ENCODE results near the gene TROAP. TPM values are rescaled to one million over a fixed set of nuclear protein-coding genes. Genes with fewer than 3 reads are reported as not detected.
"Not testable (repeated sequence)": the region's sequence is repeated elsewhere in the genome, so short reads cannot be mapped to it uniquely, and the experiment has no call there.

TROAP gene
- total RNA-seq, 8 experiments from 2014 or later: 0.61 to 43.1 (median 2.8) TPM

DNA sequence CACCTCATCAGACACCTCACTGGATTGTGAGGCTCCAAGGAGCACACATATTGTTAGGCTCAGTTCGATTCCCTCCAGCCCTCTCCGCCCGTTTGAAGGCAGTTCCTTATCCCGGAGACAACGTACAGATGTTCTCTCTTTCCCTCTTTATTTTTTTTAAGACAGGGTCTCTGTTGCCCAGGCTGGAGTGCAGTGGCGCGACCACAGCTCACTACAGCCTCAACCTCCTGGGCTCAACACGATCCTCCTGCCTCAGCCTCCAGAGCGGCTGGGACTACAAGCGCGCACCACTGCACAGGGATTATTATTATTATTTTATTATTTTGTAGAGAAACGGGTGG, 718 bp upstream of the TROAP start:
- ATAC-seq (replicated peaks in 6 of 8): no peak
- no peak overlapping the region for H3K27ac ChIP-seq
- H3K4me3 ChIP-seq: peak overlapping the region; percentile 63 to 90 (median 68)
- H3K4me1 ChIP-seq (replicated peaks in 1 of 2): peaks cover 3 to 4% of the 10 kb centered on the region in 2 donors
- in situ Hi-C loops (cut with MboI; ENCODE audit: low pct_unique_long_range_greater_than_20kb in 2 of 9, low sequenced_read_pairs in 9 of 9, unreplicated experiment in 9 of 9): no loop called here
- WGBS, 10 experiments: 0 to 55% (median 25%) methylated on average over 1 to 11 of the region's 12 CpGs; no CpG with 5 or more reads in 3 of the 10 experiments

DNA sequence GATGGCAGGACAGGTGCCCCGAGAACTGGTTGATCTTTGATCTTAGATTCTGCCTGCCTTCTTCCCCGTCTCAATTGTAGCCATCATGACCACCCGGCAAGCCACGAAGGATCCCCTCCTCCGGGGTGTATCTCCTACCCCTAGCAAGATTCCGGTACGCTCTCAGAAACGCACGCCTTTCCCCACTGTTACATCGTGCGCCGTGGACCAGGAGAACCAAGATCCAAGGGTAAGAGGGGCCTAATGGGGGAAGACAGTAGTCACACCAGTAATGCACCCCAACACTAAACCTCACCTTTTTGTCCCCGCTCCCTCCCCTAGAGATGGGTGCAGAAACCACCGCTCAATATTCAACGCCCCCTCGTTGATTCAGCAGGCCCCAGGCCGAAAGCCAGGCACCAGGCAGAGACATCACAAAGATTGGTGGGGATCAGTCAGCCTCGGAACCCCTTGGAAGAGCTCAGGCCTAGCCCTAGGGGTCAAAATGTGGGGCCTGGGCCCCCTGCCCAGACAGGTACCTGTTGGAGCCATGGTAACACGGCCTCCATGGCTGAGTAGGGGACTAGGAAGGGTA, 556 bp downstream of the TROAP start:
- no peak overlapping the region for H3K27ac ChIP-seq
- WGBS, 10 experiments: 0 to 11% (median 0%) methylated on average over 1 to 14 of the region's 19 CpGs; no CpG with 5 or more reads in 3 of the 10 experiments
- in situ Hi-C loops (cut with MboI; ENCODE audit: low pct_unique_long_range_greater_than_20kb in 2 of 9, low sequenced_read_pairs in 9 of 9, unreplicated experiment in 9 of 9): no loop called here
- H3K4me3 ChIP-seq: peak overlapping the region; percentile 32 to 90 (median 43)
- peaks cover 3 to 4% of the 10 kb centered on the region in 2 donors for H3K4me1 ChIP-seq (replicated peaks in 1 of 2)
- ATAC-seq (replicated peaks in 6 of 8): no peak

DNA sequence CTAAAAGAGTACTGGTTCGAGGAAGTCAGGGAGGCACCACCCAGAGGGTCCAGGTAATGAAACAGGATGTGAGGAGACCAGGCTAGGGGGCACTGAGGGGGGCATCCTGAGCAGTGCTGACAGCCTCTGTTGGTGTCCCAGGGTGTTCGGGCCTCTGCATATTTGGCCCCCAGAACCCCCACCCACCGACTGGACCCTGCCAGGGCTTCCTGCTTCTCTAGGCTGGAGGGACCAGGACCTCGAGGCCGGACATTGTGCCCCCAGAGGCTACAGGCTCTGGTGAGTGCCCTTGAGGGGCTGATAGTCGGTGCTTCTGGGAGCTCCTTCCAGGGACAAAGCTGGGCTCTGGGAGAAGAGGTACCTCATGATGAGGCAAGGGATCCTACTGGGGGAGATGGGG, 2.6 kb downstream of the TROAP start:
- peaks cover 3 to 4% of the 10 kb centered on the region in 2 donors for H3K4me1 ChIP-seq (replicated peaks in 1 of 2)
- H3K4me3 ChIP-seq: no peak overlapping the region
- in situ Hi-C loops (cut with MboI; ENCODE audit: low pct_unique_long_range_greater_than_20kb in 2 of 9, low sequenced_read_pairs in 9 of 9, unreplicated experiment in 9 of 9): no loop called here
- no peak for ATAC-seq (replicated peaks in 6 of 8)
- no peak overlapping the region for H3K27ac ChIP-seq
- 80 to 100% (median 90%) methylated on average over 1 to 4 of the region's 6 CpGs; no CpG with 5 or more reads in 4 of the 10 experiments for WGBS, 10 experiments

DNA sequence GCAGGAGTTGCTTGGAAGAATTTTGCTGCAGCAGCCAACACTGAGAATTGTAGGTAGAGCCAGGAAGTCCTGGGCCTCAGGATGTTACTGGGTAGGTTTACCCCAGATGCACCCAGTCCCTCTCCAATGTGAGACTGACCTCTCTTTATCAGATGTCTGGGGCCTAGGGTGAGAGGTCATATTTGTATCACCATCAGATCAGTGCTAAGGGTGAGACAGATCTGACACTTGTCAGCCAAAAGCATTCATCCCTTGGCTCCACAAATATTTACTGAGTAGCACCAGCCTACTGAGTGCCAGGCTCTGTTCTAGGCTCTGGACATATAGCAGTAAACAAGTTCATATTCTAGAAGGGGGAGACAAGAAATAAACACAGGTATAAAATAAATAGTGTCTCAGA, 4.3 kb downstream of the TROAP start:
- H3K27ac ChIP-seq: no peak overlapping the region
- no peak for ATAC-seq (replicated peaks in 6 of 8)
- H3K4me1 ChIP-seq (replicated peaks in 1 of 2): peaks cover 3 to 7% of the 10 kb centered on the region in 2 donors
- in situ Hi-C loops (cut with MboI; ENCODE audit: low pct_unique_long_range_greater_than_20kb in 2 of 9, low sequenced_read_pairs in 9 of 9, unreplicated experiment in 9 of 9): no loop called here
- H3K4me3 ChIP-seq: no peak overlapping the region

DNA sequence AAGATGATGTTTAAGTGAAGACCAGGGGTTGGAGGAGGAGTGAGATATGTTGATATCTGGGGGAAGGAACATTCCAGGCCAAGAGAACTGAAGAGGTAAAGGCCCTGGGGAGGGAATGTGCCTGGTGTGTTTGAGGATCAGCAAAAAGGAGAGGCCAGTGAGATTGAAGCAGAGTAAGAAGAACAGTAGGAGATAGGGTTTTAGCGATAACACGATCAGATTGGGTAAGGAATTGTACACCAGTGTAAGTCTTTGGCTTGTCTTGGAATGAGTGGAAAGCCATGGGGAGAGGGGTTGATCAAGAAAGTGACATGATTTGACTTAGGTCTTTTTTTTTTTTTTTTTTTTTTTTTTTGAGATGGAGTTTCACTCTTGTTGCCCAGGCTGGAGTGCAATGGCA, 4.8 kb downstream of the TROAP start:
- no peak overlapping the region for H3K27ac ChIP-seq
- 82 to 100% (median 100%) methylated on average over 1 to 2 of the region's 2 CpGs; no CpG with 5 or more reads in 4 of the 10 experiments for WGBS, 10 experiments
- H3K4me3 ChIP-seq: no peak overlapping the region
- ATAC-seq (replicated peaks in 6 of 8): no peak
- peaks cover 3 to 7% of the 10 kb centered on the region in 2 donors for H3K4me1 ChIP-seq (replicated peaks in 1 of 2)
- in situ Hi-C loops (cut with MboI; ENCODE audit: low pct_unique_long_range_greater_than_20kb in 2 of 9, low sequenced_read_pairs in 9 of 9, unreplicated experiment in 9 of 9): no loop called here

DNA sequence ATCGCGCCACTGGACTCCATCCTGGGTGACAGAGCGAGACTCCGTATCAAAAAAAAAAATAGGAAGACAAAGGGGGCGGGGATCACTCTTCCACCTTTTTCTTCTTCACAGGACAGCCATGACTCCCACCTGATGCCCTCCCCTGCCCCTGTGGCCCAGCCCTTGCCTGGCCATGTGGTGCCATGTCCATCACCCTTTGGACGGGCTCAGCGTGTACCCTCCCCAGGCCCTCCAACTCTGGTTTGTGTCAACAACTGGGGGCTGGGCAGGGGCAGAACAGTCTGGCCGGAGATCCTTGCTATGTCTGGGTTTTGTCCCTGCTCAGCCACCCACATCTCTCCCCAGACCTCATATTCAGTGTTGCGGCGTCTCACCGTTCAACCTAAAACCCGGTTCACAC, 5.8 kb downstream of the TROAP start:
- H3K4me1 ChIP-seq (replicated peaks in 1 of 2): peaks cover 3 to 7% of the 10 kb centered on the region in 2 donors
- no peak overlapping the region for H3K4me3 ChIP-seq
- in situ Hi-C loops (cut with MboI; ENCODE audit: low pct_unique_long_range_greater_than_20kb in 2 of 9, low sequenced_read_pairs in 9 of 9, unreplicated experiment in 9 of 9): no loop called here
- 83 to 100% (median 100%) methylated on average over 1 to 3 of the region's 12 CpGs; no CpG with 5 or more reads in 5 of the 10 experiments for WGBS, 10 experiments
- no peak for ATAC-seq (replicated peaks in 6 of 8)
- no peak overlapping the region for H3K27ac ChIP-seq

DNA sequence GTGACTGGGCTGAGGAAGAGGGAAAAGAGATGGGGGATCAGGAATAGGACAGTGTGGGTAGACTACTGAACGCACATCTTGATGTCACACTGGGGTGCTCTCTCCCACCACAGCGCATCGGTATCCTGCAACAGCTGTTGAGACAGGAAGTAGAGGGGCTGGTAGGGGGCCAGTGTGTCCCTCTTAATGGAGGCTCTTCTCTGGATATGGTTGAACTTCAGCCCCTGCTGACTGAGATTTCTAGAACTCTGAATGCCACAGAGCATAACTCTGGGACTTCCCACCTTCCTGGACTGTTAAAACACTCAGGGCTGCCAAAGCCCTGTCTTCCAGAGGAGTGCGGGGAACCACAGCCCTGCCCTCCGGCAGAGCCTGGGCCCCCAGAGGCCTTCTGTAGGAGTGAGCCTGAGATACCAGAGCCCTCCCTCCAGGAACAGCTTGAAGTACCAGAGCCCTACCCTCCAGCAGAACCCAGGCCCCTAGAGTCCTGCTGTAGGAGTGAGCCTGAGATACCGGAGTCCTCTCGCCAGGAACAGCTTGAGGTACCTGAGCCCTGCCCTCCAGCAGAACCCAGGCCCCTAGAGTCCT, 7.1 kb downstream of the TROAP start:
- Histone ChIP-seq H3K4me1 (replicated peaks in 1 of 2) (peaks cover 3 to 7% of the 10 kb centered on the region in 2 donors), H3K27ac (no peak overlapping the region), H3K4me3 (no peak overlapping the region)
- no peak for ATAC-seq (replicated peaks in 6 of 8)
- in situ Hi-C loops (cut with MboI; ENCODE audit: low pct_unique_long_range_greater_than_20kb in 2 of 9, low sequenced_read_pairs in 9 of 9, unreplicated experiment in 9 of 9): no loop called here
- WGBS, 10 experiments: 92 to 100% (median 96%) methylated on average over 1 to 4 of the region's 7 CpGs; no CpG with 5 or more reads in 5 of the 10 experiments

DNA sequence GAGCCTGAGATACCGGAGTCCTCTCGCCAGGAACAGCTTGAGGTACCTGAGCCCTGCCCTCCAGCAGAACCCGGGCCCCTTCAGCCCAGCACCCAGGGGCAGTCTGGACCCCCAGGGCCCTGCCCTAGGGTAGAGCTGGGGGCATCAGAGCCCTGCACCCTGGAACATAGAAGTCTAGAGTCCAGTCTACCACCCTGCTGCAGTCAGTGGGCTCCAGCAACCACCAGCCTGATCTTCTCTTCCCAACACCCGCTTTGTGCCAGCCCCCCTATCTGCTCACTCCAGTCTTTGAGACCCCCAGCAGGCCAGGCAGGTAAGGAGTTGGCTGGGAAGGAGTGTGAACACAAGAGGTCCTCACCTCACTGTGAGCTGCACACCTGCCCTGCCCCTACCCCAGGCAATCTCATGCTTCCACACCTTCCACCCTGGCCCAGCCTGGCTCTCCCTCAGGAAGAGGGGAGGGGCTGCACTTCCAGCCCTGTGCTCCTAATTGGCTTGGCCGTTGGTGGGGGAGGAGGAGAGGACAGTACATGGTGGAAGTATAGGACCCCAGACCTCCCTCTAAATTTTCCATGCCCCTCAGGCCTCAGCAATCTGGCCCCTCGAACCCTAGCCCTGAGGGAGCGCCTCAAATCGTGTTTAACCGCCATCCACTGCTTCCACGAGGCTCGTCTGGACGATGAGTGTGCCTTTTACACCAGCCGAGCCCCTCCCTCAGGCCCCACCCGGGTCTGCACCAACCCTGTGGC, 7.8 kb downstream of the TROAP start:
- H3K27ac ChIP-seq: no peak overlapping the region
- no peak for ATAC-seq (replicated peaks in 6 of 8)
- 33 to 100% (median 73%) methylated on average over 1 to 4 of the region's 14 CpGs; no CpG with 5 or more reads in 4 of the 10 experiments for WGBS, 10 experiments

DNA sequence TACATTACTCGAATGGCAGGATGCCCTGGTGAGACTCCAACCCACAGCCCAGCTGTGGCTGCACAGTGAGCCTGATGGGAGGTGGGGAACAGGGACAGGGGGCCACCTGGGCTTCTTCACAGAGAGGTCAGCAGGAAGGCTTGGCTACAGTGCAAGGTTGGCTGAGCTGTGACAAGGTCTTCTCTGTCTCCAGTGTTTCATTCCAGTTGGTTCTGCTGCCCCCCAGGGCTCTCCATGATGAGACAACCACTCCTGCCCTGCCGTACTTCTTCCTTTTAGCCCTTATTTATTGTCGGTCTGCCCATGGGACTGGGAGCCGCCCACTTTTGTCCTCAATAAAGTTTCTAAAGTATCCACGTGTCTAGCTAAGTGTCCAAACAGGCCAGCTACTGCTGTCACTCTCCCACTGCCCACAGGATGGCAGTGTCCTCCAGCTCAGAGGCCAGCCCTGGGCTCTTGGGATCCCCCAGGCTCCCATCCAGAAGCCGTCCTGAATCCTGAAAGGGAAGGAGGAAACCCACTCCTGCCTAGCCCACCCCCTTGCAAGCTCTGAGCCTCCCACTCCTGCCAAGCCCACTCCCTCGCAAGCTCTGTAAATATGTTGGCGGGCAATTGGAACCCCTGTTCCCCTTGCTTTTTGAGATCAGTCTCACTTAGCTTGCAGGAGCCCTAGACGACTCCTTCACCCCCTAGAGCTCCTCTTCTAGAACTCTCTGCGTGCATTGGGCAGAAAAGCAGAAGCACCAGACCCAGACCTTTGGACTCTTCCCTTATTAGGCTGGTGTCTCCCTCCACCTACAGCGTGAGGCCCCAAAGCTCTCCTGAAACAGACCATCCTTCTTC, 8.5 kb downstream of the TROAP start:
- Histone ChIP-seq H3K4me3 (no peak overlapping the region), H3K4me1 (replicated peaks in 1 of 2) (peaks cover 3 to 7% of the 10 kb centered on the region in 2 donors), H3K27ac (no peak overlapping the region)
- 0 to 60% (median 28%) methylated on average over 1 to 7 of the region's 11 CpGs; no CpG with 5 or more reads in 5 of the 10 experiments for WGBS, 10 experiments
- in situ Hi-C loops (cut with MboI; ENCODE audit: low pct_unique_long_range_greater_than_20kb in 2 of 9, low sequenced_read_pairs in 9 of 9, unreplicated experiment in 9 of 9): no loop called here
- peak; percentile 87 to 98 (median 91) for ATAC-seq (replicated peaks in 6 of 8)

More for the DNA sequence above, 7.8 kb downstream of the TROAP start:
- Histone ChIP-seq H3K4me1 (replicated peaks in 1 of 2) (peaks cover 3 to 7% of the 10 kb centered on the region in 2 donors), H3K4me3 (no peak overlapping the region)
- in situ Hi-C loops (cut with MboI; ENCODE audit: low pct_unique_long_range_greater_than_20kb in 2 of 9, low sequenced_read_pairs in 9 of 9, unreplicated experiment in 9 of 9): no loop called here

DNA sequence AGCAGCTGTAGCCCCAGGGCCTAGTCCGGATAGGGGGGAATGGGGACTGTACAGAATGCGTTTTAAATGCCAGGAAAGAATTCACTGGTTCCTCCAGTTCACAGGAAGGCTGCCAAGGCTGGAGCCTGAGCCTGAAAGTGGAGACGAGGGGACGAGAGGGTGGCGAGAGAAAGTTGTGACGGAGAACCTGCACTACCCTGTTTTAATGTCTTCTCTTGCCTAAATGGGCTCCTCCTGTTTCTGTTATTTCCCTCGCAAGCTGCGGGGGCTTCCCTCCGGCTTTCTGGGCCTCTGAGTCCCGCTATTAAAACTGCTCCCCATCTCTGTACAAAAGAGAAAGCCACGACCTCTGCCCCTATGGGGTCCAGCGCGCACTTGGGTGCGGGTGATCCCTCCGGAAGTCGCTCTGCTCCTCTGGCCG, 9.4 kb downstream of the TROAP start:
- H3K4me1 ChIP-seq (replicated peaks in 1 of 2): peaks cover 6 to 10% of the 10 kb centered on the region in 2 donors
- no peak overlapping the region for H3K27ac ChIP-seq
- H3K4me3 ChIP-seq: no peak overlapping the region
- ATAC-seq (replicated peaks in 6 of 8): no peak
- in situ Hi-C loops (cut with MboI; ENCODE audit: low pct_unique_long_range_greater_than_20kb in 2 of 9, low sequenced_read_pairs in 9 of 9, unreplicated experiment in 9 of 9): no loop called here
- 20 to 100% (median 76%) methylated on average over 1 to 10 of the region's 17 CpGs; no CpG with 5 or more reads in 6 of the 10 experiments for WGBS, 10 experiments

DNA sequence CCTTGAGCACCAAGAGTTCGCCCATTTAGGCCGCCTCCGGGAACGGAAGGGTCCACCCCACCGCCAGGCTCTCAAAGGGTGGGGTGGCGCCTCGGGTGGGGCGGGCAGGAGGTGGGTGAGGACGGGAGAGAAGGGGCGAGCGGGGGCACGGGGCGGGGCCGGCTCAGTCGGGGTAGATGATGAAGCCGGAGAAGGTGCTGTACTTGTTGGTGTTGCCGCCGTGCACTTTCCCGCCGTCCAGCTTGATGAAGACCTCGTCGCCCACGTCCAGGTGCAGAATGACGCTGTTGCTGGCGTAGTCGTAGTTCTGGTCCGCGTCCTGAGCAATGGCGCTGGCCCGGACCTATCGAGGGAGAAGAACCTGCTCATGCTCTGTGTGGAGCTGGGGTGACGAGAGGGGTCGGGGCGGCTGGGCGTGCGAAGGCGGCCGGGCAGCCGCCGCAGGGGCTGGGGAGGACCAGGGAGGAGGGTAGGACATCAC, 9.9 kb downstream of the TROAP start:
- H3K4me1 ChIP-seq (replicated peaks in 1 of 2): peaks cover 11 to 15% of the 10 kb centered on the region in 2 donors
- in situ Hi-C loops (cut with MboI; ENCODE audit: low pct_unique_long_range_greater_than_20kb in 2 of 9, low sequenced_read_pairs in 9 of 9, unreplicated experiment in 9 of 9): no loop called here
- no peak overlapping the region for H3K4me3 ChIP-seq
- WGBS, 10 experiments: no CpG with 5 or more reads among the region's 40 CpGs
- ATAC-seq (replicated peaks in 6 of 8): no peak
- H3K27ac ChIP-seq: no peak overlapping the region

DNA sequence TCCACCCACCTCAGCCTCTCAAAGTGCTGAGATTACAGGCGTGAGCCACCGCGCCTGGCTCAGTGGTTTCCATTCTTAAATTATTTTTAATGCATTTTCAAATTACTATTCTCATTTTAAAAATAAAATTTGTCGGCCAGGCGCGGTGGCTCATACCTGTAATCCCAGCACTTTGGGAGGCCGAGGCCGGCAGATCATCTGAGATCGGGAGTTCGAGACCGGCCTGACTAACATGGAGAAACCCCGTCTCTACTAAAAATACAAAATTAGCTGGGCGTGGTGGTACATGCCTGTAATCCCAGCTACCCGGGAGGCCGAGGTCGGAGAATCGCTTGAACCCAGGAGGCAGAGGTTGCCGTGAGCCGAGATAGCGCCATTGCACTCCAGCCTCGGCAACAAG, 10.7 kb downstream of the TROAP start:
- in situ Hi-C loops (cut with MboI; ENCODE audit: low pct_unique_long_range_greater_than_20kb in 2 of 9, low sequenced_read_pairs in 9 of 9, unreplicated experiment in 9 of 9); H3K27ac ChIP-seq; ATAC-seq (replicated peaks in 6 of 8); H3K4me3 ChIP-seq: not testable (repeated sequence)
- 20 to 85% (median 63%) methylated on average over 1 to 15 of the region's 21 CpGs; no CpG with 5 or more reads in 3 of the 10 experiments for WGBS, 10 experiments
- peaks cover 19 to 23% of the 10 kb centered on the region in 2 donors for H3K4me1 ChIP-seq (replicated peaks in 1 of 2)

Data from motor neuron (in vitro differentiated cells).